OCI-LY7 (cell line): Measurements from ENCODE around the gene KLK7.

Experiments used
- CTCF ChIP-seq: fragments of 200-600 bp; sonication (generic); conservative IDR thresholded peaks from 2 replicates; pipeline ENCODE4 v1.5.1; 2014; ENCODE audit warnings: mild to moderate bottlenecking, antibody characterized with exemption, low read length, moderate library complexity, mixed read lengths
- EZH2phosphoT487 ChIP-seq: fragments of 200-600 bp; sonication (generic); IDR thresholded peaks from 2 replicates; pipeline ENCODE4 v1.6.1; 2018; ENCODE audit warnings: low read depth, borderline replicate concordance, mild to moderate bottlenecking, mixed run types, antibody characterized with exemption, low read length, moderate library complexity, mixed read lengths

GRCh38 chr19:50977626-50978025 is 6.1 kb downstream of the KLK7 start:
- TF ChIP-seq CTCF = no peak
- TF ChIP-seq EZH2phosphoT487 = no peak
